Progenitor cell of endocrine pancreas (in vitro differentiated cells): ENCODE measurements around the gene MFSD2B. TPM values are rescaled to one million over a fixed set of nuclear protein-coding genes. Genes with fewer than 3 reads are reported as not detected.
"Not testable (repeated sequence)": the region's sequence is repeated elsewhere in the genome, so short reads cannot be mapped to it uniquely, and the experiment has no call there.

Source experiments
- DNase-seq: peaks from one replicate; pipeline ENCODE4 v3.0.0; 2021; ENCODE audit warnings: low spot score; ENCODE audit not compliant: unreplicated experiment
- H3K27ac Mint-ChIP-seq: 2 replicates; pipeline ENCODE4 v1.8.0; 2021; ENCODE audit warnings: mild to moderate bottlenecking, moderate library complexity, mixed read lengths
- H3K27me3 Mint-ChIP-seq: 2 replicates; pipeline ENCODE4 v1.8.0; 2021; ENCODE audit warnings: mixed read lengths
- H3K36me3 Mint-ChIP-seq: 2 replicates; pipeline ENCODE4 v1.8.0; 2022; ENCODE audit warnings: mixed read lengths; ENCODE audit not compliant: insufficient read depth
- H3K4me1 Mint-ChIP-seq: 2 replicates; pipeline ENCODE4 v1.8.0; 2021; ENCODE audit warnings: low read depth, mixed read lengths
- H3K4me3 Mint-ChIP-seq: 2 replicates; pipeline ENCODE4 v1.8.0; 2021; ENCODE audit warnings: low read depth, mild to moderate bottlenecking, moderate library complexity, mixed read lengths
- H3K9me3 Mint-ChIP-seq: 2 replicates; pipeline ENCODE4 v1.8.0; 2021; ENCODE audit warnings: low read depth, mixed read lengths
- CTCF ChIP-seq: fragments of 200-600 bp; sonication (generic); IDR thresholded peaks from one replicate; pipeline ENCODE4 v1.5.0; 2021; ENCODE audit warnings: antibody characterized with exemption, mild to moderate bottlenecking; ENCODE audit not compliant: unreplicated experiment
- total RNA-seq: library from RNA; stranded (reverse); gene quantifications from 2 replicates; pipeline ENCODE4 v1.2.1, GENCODE V29; 2021

The MFSD2B gene
- total RNA-seq, 1 donor from 2014 or later = 1.2 TPM

- Mint-ChIP-seq H3K9me3 (no peaks in the 10 kb centered on the region), H3K36me3 (peaks cover 7% of the 10 kb centered on the region), H3K4me3 (no peak overlapping the region), H3K4me1 (no peaks in the 10 kb centered on the region), H3K27me3 (no peaks in the 10 kb centered on the region), H3K27ac (no peak overlapping the region)
- TF ChIP-seq CTCF = no peak
- no peak for DNase-seq
These were observed 15.2 kb downstream of the MFSD2B start for GRCh38 chr2:24024996-24025663.

GRCh38 chr2:24026233-24026632 lies 16.3 kb downstream of the MFSD2B start:
- no peak for DNase-seq
- no peak overlapping the region for H3K4me3 Mint-ChIP-seq
- H3K27me3 Mint-ChIP-seq = no peaks in the 10 kb centered on the region
- peaks cover 8% of the 10 kb centered on the region for H3K36me3 Mint-ChIP-seq
- no peak overlapping the region for H3K27ac Mint-ChIP-seq
- H3K9me3 Mint-ChIP-seq = no peaks in the 10 kb centered on the region
- TF ChIP-seq CTCF = no peak
- no peaks in the 10 kb centered on the region for H3K4me1 Mint-ChIP-seq

- no peak overlapping the region for H3K4me3 Mint-ChIP-seq
- H3K9me3 Mint-ChIP-seq = no peaks in the 10 kb centered on the region
- peaks cover 12% of the 10 kb centered on the region for H3K36me3 Mint-ChIP-seq
- no peaks in the 10 kb centered on the region for H3K27me3 Mint-ChIP-seq
- no peaks in the 10 kb centered on the region for H3K4me1 Mint-ChIP-seq
- no peak overlapping the region for H3K27ac Mint-ChIP-seq
- no peak for TF ChIP-seq CTCF
- no peak for DNase-seq
These were observed 29.1 kb downstream of the MFSD2B start for GRCh38 chr2:24038786-24039499.

GRCh38 chr2:24040511-24040910 lies 30.6 kb downstream of the MFSD2B start:
- no peak for DNase-seq
- no peaks in the 10 kb centered on the region for H3K27me3 Mint-ChIP-seq
- TF ChIP-seq CTCF = no peak
- H3K9me3 Mint-ChIP-seq = no peaks in the 10 kb centered on the region
- peaks cover 3% of the 10 kb centered on the region for H3K4me1 Mint-ChIP-seq
- H3K36me3 Mint-ChIP-seq = peaks cover 11% of the 10 kb centered on the region
- H3K4me3 Mint-ChIP-seq = no peak overlapping the region
- H3K27ac Mint-ChIP-seq = no peak overlapping the region

GRCh38 chr2:24043133-24043532 lies 33.2 kb downstream of the MFSD2B start:
- not testable (repeated sequence) for H3K36me3 Mint-ChIP-seq
- H3K4me1 Mint-ChIP-seq = peaks cover 16% of the 10 kb centered on the region

More at GRCh38 chr2:24043133-24043532, 33.2 kb downstream of the MFSD2B start:
- H3K27me3 Mint-ChIP-seq, H3K27ac Mint-ChIP-seq, H3K9me3 Mint-ChIP-seq, H3K4me3 Mint-ChIP-seq, DNase-seq: not testable (repeated sequence)
